Activated gamma-delta T cell treated with Interleukin-2 at 50 U/mL for 16 hours (primary cell): ENCODE data around the gene DTX2.
"Not testable (repeated sequence)": the region's sequence is repeated elsewhere in the genome, so short reads cannot be mapped to it uniquely, and the experiment has no call there.

ENCODE experiments used
- DNase-seq: peaks from one replicate; pipeline ENCODE4 v3.0.0-alpha.2; 2020

Gene DTX2

GRCh38 chr7:76513817-76514799 lies 52.6 kb downstream of the DTX2 start:
- DNase-seq, result no peak

DNA sequence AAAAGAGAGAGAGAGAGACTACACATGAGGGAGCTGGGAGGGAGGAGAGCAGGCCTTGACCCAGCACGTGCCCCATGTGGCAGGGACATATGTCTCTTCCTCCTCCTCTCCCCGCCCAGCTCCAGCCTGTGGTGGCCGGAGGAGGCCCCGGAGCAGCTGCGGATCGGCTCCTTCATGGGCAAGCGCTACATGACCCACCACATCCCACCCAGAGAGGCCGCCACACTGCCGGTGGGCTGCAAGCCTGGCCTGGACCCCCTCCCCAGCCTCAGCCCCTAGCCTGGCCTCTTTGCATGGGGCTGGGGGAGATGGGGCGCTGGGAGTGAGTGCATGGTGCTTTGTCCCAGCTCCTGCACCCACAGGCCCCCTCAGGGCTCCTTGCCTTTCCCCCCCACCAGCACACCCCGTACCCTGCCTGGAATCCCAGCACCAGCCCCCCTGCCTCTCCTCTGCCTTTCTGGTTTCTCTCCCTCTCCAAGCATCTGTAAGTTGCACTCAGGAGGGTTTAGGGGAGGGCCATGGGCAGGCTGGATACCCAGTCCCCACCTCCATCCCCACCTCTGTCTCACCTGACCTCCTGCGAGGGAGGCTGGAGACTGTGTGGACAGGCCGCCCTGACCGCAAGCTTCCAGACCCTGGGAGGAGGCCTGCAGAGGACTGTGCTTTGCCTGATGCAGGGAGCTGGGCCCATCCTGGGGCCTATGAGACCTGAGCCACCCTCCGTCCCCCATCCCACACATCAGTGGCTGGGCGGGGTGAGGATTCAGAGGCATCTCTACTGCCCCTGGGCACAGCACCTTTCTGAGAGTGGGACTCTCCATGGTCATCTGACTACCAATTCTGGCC lies 53.6 kb downstream of the DTX2 start:
- DNase-seq, result no peak

GRCh38 chr7:76515999-76516443 lies 54.5 kb downstream of the DTX2 start:
- DNase-seq, result no peak

GRCh38 chr7:76516932-76517331 lies 55.4 kb downstream of the DTX2 start:
- DNase-seq, result not testable (repeated sequence)

- DNase-seq, result not testable (repeated sequence)
These were observed 64.7 kb downstream of the DTX2 start for GRCh38 chr7:76526183-76526582.

- DNase-seq, result not testable (repeated sequence)
These were observed 70.1 kb downstream of the DTX2 start for GRCh38 chr7:76531643-76532042.

DNA sequence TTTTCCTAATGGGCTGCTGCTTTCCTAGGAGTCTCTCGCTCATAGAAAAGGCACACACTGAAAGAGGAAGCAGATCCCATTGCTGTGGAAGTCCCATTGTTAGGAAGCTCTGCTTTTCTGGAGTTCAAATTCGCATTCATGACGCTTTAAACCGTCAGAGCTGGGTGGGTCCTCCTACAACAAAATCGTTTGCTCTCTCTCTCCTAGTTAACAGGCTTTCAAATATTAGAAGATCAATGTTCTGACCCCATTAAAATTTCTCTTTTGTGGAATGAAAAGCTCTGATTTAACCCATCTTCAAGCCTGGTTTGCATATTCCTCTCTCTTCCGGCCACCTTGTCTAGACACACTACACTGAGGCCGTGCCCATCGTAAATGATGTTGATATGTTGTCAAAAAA lies 81.7 kb downstream of the DTX2 start, which contains the start of gene SPDYE16:
Gene SPDYE16, minus strand, starts transcription at position 101 of the 400 bp plus-strand sequence. CDS start 1,838 bp downstream, outside the sequence.
- not testable (repeated sequence) for DNase-seq

DNA sequence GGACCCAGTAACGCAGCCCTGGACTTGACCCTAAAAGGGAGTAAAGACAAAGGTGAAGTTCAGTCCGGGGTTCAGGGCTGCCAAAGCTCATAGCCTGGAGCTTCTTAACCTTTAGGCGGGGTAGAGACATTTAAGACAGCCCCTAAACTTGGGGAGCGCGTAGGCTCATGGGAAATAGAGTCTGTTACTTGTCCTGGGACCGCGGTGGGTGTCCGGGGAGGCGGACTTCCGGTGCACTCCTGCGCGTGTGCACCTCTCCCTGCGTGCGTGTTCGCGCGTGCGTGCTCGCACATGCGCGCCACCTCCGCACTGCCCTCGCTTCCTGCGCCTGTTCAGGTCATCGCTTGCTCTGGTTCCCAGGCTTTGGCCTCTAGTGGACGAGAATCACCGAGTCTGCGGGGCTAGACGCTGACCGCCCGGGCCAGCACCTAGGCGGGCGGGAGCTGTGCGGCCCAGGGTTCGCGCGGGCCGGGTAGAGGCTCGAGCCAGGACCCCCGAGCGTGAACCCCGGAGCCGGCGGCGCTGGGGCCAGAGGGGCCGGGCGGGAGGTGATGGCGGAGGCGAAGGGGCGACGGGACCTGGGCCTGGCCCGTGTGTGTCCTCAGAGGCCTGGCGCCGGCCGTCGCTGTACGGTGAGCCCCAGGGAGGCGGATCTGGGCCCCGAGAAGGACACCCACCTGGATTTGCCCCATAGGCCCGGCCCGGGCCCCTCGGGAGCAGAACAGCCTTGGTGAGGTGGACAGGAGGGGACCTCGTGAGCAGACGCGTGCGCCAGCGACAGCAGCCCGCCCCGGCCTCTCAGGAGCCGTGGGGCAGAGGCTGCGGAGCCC lies 87.7 kb downstream of the DTX2 start:
- peak; percentile 81 for DNase-seq

DNA sequence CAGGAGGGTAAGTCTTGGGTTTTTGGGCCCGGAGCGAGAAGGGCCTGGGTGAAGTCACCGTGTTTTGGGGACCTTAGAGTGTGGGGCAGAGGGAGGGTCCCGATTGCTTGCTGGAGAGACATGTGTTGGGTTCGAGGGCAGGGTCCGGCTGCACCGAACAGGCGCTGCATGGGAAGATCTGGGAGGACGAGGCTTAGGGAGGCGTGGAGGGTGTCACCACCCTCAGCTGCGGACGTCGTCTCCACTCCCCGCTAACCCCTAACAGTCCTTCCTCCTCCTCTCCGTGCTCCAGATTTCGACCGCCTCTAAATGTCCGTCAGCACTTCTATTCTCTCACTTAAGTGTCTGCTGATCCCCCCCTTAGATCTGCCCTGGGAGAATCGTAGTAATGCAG lies 88.3 kb downstream of the DTX2 start:
- not testable (repeated sequence) for DNase-seq

DNA sequence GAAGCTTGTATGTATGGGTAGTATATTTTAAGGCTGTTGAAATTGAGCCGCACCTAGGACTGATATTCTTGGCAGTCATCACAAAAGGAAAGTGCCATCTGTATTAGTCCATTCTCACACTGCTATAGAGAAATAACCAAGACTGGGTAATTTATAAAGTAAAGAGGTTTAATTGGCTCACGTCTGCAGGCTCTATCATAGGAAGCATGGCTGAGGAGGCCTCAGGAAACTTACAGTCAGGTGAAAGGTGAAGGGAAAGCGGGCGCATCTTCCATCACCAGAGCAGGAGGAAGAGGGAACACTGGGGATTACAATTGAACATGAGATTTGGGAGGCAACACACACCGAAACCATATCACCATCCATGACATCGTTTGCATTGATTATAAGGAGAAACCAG lies 90.5 kb downstream of the DTX2 start:
- not testable (repeated sequence) for DNase-seq
